Measurements from ENCODE around the gene MEA1.

Gene MEA1

GRCh38 chr6:42973926-42974325, 39.8 kb downstream of the MEA1 start:
- Histone ChIP-seq H3K9me3 (no peaks in the 10 kb centered on the region), H3K36me3 (peaks cover 9 to 23% (median 16%) of the 10 kb centered on the region in 3 donors)

GRCh38 chr6:42971746-42972327, 41.9 kb downstream of the MEA1 start:
- no peaks in the 10 kb centered on the region for H3K27me3 ChIP-seq
- intact Hi-C loops (cut with DNase I; ENCODE audit: low total_unique reads) = loop anchor here (10.0 kb wide), 1 partner anchor 67 kb away; no protein-coding TSS in a partner anchor
- DNase-seq = no peak
- H3K36me3 ChIP-seq = peaks cover 28 to 43% (median 36%) of the 10 kb centered on the region in 3 donors
- TF ChIP-seq, protein P1, sequence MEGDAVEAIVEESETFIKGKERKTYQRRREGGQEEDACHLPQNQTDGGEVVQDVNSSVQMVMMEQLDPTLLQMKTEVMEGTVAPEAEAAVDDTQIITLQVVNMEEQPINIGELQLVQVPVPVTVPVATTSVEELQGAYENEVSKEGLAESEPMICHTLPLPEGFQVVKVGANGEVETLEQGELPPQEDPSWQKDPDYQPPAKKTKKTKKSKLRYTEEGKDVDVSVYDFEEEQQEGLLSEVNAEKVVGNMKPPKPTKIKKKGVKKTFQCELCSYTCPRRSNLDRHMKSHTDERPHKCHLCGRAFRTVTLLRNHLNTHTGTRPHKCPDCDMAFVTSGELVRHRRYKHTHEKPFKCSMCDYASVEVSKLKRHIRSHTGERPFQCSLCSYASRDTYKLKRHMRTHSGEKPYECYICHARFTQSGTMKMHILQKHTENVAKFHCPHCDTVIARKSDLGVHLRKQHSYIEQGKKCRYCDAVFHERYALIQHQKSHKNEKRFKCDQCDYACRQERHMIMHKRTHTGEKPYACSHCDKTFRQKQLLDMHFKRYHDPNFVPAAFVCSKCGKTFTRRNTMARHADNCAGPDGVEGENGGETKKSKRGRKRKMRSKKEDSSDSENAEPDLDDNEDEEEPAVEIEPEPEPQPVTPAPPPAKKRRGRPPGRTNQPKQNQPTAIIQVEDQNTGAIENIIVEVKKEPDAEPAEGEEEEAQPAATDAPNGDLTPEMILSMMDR (IDR thresholded peaks at IDR 0.05) = no peak
- H3K4me1 ChIP-seq = peaks cover 0 to 12% (median under 1%) of the 10 kb centered on the region in 4 donors
- H3K4me3 ChIP-seq = no peak overlapping the region
- no peaks in the 10 kb centered on the region for H3K9me3 ChIP-seq
- H3K27ac ChIP-seq = no peak overlapping the region

More at GRCh38 chr6:42973926-42974325, 39.8 kb downstream of the MEA1 start:
- Histone ChIP-seq H3K27ac (no peak overlapping the region), H3K4me1 (peaks cover 0 to 28% (median 11%) of the 10 kb centered on the region in 4 donors), H3K27me3 (no peaks in the 10 kb centered on the region), H3K4me3 (no peak overlapping the region)
- DNase-seq = no peak
- TF ChIP-seq, protein P1 (IDR thresholded peaks at IDR 0.05) = no peak
- intact Hi-C loops (cut with DNase I; ENCODE audit: low total_unique reads) = loop anchor here (10.0 kb wide), 1 partner anchor 69 kb away; no protein-coding TSS in a partner anchor

DNA sequence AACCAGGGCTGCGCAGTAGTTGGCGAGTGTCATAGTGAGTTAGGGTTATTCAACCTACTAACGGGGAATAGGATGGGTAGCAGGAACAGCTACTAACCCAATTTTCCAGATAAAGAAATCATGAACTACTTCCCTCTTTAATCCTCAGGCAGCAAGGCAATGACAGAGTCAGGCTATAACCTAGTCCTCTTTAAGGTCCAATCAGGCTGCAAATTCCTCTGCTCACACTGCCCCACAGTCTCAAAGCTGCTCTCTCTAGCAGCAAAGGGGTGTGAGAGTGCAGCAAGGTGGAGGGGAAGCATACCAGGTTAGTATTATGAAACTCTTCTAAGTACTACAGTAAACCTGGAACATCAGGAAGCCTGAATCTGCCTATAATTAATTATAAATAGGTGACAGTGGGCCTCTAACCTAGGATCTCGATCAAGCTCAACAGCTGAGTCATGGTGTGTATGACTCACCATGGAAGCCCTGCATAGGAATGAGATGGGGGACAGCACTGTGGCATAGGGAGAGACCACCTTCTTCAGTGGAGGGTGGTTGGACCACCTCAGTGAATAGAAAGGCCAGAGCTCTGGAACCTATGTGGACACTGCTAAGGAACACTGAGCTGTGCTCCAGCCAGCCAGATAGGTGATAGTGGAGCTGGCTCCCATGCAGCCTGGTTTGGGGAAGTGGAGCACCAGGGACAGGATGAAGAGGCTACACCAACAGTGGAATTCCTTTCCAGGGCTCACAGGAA, 42.7 kb downstream of the MEA1 start:
- no peak overlapping the region for H3K27ac ChIP-seq
- no peaks in the 10 kb centered on the region for H3K27me3 ChIP-seq
- DNase-seq = no peak
- intact Hi-C loops (cut with DNase I; ENCODE audit: low total_unique reads) = loop anchor here (10.0 kb wide), 1 partner anchor 66 kb away; no protein-coding TSS in a partner anchor
- no peak overlapping the region for H3K4me3 ChIP-seq
- no peaks in the 10 kb centered on the region for H3K9me3 ChIP-seq
- H3K4me1 ChIP-seq = peaks cover 0 to 4% (median 0%) of the 10 kb centered on the region in 4 donors
- H3K36me3 ChIP-seq = peaks cover 28 to 51% (median 42%) of the 10 kb centered on the region in 3 donors
- TF ChIP-seq, protein P1 (IDR thresholded peaks at IDR 0.05) = no peak

DNA sequence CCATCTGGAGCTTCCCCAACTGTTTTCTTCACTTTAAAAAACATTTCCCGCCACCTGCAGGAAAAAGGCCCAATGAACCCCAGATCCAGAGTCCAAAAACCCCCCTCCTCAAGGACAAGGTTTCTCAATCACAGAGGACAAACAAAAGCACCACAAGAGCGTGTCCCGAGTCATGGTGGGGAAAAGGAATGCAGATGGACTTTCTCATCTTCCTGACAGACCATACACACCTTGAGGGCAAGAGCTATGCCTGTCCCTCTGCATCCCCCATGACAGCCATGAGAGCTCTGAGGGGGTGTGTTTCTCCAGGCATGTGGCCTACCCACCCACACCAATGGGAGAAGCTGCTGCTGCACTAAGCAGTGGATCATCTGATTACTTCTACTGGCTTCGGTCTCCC, 43.8 kb downstream of the MEA1 start:
- no peaks in the 10 kb centered on the region for H3K27me3 ChIP-seq
- H3K4me3 ChIP-seq = no peak overlapping the region
- no peak for DNase-seq
- H3K36me3 ChIP-seq = peaks cover 32 to 62% (median 53%) of the 10 kb centered on the region in 3 donors
- no peaks in the 10 kb centered on the region for H3K4me1 ChIP-seq
- TF ChIP-seq, protein P1 (IDR thresholded peaks at IDR 0.05) = no peak
- no peak overlapping the region for H3K27ac ChIP-seq
- no peaks in the 10 kb centered on the region for H3K9me3 ChIP-seq
- intact Hi-C loops (cut with DNase I; ENCODE audit: low total_unique reads) = loop anchor here (10.0 kb wide), 1 partner anchor 65 kb away; no protein-coding TSS in a partner anchor

DNA sequence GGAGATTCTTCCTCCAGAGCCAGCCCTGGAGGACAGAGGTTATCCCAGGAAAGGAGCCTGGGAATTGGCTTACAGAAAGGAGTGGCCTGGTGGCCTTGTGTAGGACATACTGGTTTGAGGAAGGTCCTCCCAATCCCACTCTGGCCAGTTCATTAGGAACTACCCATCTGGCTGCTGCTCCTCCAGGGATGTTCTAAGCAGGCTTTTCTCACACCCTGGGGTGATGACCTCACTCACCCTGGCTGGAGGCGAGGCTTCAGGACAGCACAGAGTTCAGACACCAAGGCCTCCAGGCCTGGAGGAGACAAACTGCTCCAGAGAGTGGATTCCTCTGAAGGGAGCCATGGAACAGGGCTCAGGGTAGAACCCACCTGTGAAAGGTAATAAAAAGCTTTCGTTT, 44.3 kb downstream of the MEA1 start:
- intact Hi-C loops (cut with DNase I; ENCODE audit: low total_unique reads) = no loop called here
- no peak for DNase-seq
- Histone ChIP-seq H3K9me3 (no peaks in the 10 kb centered on the region), H3K36me3 (peaks cover 37 to 67% (median 58%) of the 10 kb centered on the region in 3 donors), H3K4me1 (no peaks in the 10 kb centered on the region), H3K27me3 (no peaks in the 10 kb centered on the region), H3K4me3 (no peak overlapping the region), H3K27ac (no peak overlapping the region)
- TF ChIP-seq, protein P1 (IDR thresholded peaks at IDR 0.05) = no peak

Data from tibial artery (tissue), 4 donors.